ENCODE results near the gene CNDP1.

GRCh38 chr18:74498712-74499627 is 35.3 kb upstream of the CNDP1 start:
- TF ChIP-seq CTCF (IDR thresholded peaks at IDR 0.05) (no peak), POLR2A (IDR thresholded peaks at IDR 0.05) (no peak)
